T-cell (primary cell): Measurements from ENCODE around the gene CBFA2T3. TPM values are rescaled to one million over a fixed set of nuclear protein-coding genes. Genes with fewer than 3 reads are reported as not detected.

Experiments used
- ATAC-seq, 4 experiments: fragments of 200-7000 bp in 3 of 4; fragments of 150-1000 bp in 1 of 4; cut with Tn5 transposase; replicated peaks in 1 of 4; 1 replicate in 3 of 4; 2 replicates in 1 of 4; pipeline ENCODE4 v1.10.0; 2021; ENCODE audit warnings: moderate library complexity in 3 of 4, mild to moderate bottlenecking in 2 of 4, moderate number of reproducible peaks in 1 of 4
- CTCF ChIA-PET, 2 donors: fragments of 300-600 bp; sonication (Branson Sonifier 250); formaldehyde crosslinking; loops; one replicate each; lab custom pipeline; 2022; ENCODE audit warnings: antibody characterized with exemption in 2 of 2; lab: Charles Lee
- POLR2A ChIA-PET, 2 donors: fragments of 300-600 bp; sonication (Branson Sonifier 250); formaldehyde crosslinking; loops; one replicate each; lab custom pipeline; 2022; ENCODE audit warnings: antibody characterized with exemption in 2 of 2; lab: Charles Lee
- DNase-seq, 35 experiments: peaks; one replicate each; pipeline versions ENCODE4 v3.0.0 to v3.0.0-alpha.2; 2013 to 2023
- H3K27ac ChIP-seq: one replicate; pipeline ENCODE4 v1.5.1; 2013; ENCODE audit warnings: low read length
- H3K27me3 ChIP-seq, 2 experiments: replicated peaks in 1 of 2; 1 replicate in 1 of 2; 2 replicates in 1 of 2; pipeline versions ENCODE4 v1.6.1 to v1.7.0; 2013; ENCODE audit warnings: low read length in 1 of 2, mixed read lengths in 1 of 2; ENCODE audit not compliant: control insufficient read depth in 2 of 2, insufficient read depth in 2 of 2; ENCODE audit errors: extremely low read depth in 1 of 2
- H3K36me3 ChIP-seq, 2 donors: 1 replicate in 1 of 2; 2 replicates in 1 of 2; pipeline versions ENCODE4 v1.6.1 to v1.7.0; 2013; ENCODE audit warnings: low read length in 1 of 2; ENCODE audit not compliant: control insufficient read depth in 2 of 2, insufficient read depth in 1 of 2; ENCODE audit errors: extremely low read depth in 1 of 2
- H3K4me1 ChIP-seq, 2 experiments: 1 replicate in 1 of 2; 2 replicates in 1 of 2; pipeline versions ENCODE4 v1.6.1 to v1.7.0; 2013; ENCODE audit warnings: low read length in 2 of 2, mixed read lengths in 1 of 2; ENCODE audit not compliant: insufficient read depth in 2 of 2, control insufficient read depth in 1 of 2; ENCODE audit errors: extremely low read depth in 1 of 2
- H3K4me3 ChIP-seq, 2 donors: 1 replicate in 1 of 2; 2 replicates in 1 of 2; pipeline versions ENCODE4 v1.5.1 to v1.7.0; 2013; ENCODE audit warnings: mild to moderate bottlenecking in 2 of 2, low read length in 1 of 2, moderate library complexity in 1 of 2; ENCODE audit not compliant: control insufficient read depth in 1 of 2; ENCODE audit errors: extremely low read depth in 1 of 2
- H3K9me3 ChIP-seq: 2 replicates; pipeline ENCODE4 v1.7.0; 2013
- H3K27ac Mint-ChIP-seq, 2 donors: one replicate each; pipeline ENCODE4 v1.8.0; 2020 to 2021; ENCODE audit warnings: mild to moderate bottlenecking in 2 of 2, mixed read lengths in 2 of 2
- H3K27me3 Mint-ChIP-seq, 2 donors: one replicate each; pipeline ENCODE4 v1.8.0; 2021 to 2022; ENCODE audit warnings: mixed read lengths in 2 of 2
- H3K36me3 Mint-ChIP-seq: one replicate; pipeline ENCODE4 v1.8.0; 2021; ENCODE audit warnings: mixed read lengths
- H3K4me1 Mint-ChIP-seq, 3 donors: one replicate each; pipeline ENCODE4 v1.8.0; 2020 to 2022; ENCODE audit warnings: mixed read lengths in 3 of 3, mild to moderate bottlenecking in 1 of 3
- H3K4me3 Mint-ChIP-seq, 3 donors: one replicate each; pipeline ENCODE4 v1.8.0; 2020 to 2022; ENCODE audit warnings: mild to moderate bottlenecking in 3 of 3, mixed read lengths in 3 of 3, moderate library complexity in 3 of 3
- H3K9me3 Mint-ChIP-seq, 3 donors: one replicate each; pipeline ENCODE4 v1.8.0; 2020 to 2022; ENCODE audit warnings: mixed read lengths in 3 of 3
- WGBS: methylation state at CpG from one replicate; pipeline ENCODE4 v1.1.5; 2013; ENCODE audit warnings: missing lambda C conversion rate; ENCODE audit not compliant: insufficient coverage; 5-methylcytosine and 5-hydroxymethylcytosine counted together
- total RNA-seq, 35 experiments: library from RNA in 6 of 35; stranded (reverse) in 6 of 35; fragments of 120-200 nt in 1 of 35; gene quantifications; one replicate each; pipeline versions ENCODE4 v1.2.1 to v1.2.4 and lab custom pipeline; 2013 to 2026

The CBFA2T3 gene
- total RNA-seq, 5 donors from 2014 or later (not counting 1 experiment from before 2014, with no cell fraction given) = 2.0 to 4.0 (median 2.1) TPM

DNA sequence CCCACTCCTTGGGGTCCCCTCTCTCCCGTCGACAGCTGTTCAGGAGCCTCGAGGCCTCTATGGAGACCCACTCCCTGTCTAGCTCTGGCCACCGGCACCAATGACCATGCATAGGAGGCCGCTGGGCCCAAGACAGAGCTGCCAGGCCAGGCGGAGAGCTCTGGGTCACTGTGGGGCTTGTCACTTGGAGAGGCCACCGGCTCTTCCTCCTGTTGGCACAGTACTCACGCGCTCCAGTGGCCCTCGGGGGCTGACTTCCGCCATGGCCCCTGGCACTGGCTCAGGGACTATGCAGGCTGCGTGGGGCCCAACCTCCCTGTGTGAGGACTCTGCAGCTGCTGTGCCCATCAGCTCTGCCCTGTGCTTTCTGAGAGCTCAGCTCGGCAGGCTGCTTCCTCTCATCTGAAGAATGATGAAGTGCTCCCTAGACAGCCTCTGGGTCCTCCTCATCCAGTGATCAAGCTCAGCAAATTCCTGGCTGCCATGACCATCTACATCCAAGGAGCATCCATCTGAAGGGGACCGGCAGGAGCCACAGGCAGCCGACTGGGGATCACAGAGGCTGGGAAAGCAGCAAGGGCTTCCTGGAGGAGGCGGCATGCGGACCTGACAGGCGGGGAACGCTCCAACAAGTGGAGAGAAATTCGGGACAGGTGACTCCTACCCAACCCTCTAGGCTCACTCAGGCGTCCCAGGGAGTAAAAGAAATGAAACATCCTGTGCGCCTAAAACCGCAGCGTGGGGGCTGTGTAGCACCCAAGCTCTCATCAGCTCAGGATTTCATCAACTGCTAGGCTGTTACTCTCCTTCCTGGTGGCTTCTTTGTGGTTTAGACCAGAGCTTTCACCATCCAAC lies 137.0 kb downstream of the CBFA2T3 start:
- POLR2A ChIA-PET = no interaction called here
- Histone ChIP-seq H3K4me3 (no peak overlapping the region), H3K36me3 (peaks cover 0 to 26% of the 10 kb centered on the region in 2 donors), H3K27ac (no peak overlapping the region), H3K27me3 (no peaks in the 10 kb centered on the region), H3K9me3 (no peaks in the 10 kb centered on the region), H3K4me1 (no peaks in the 10 kb centered on the region)
- Mint-ChIP-seq H3K4me3 (no peak overlapping the region), H3K4me1 (no peaks in the 10 kb centered on the region), H3K9me3 (no peaks in the 10 kb centered on the region), H3K36me3 (peaks cover 4% of the 10 kb centered on the region), H3K27me3 (no peaks in the 10 kb centered on the region), H3K27ac (no peak overlapping the region)
- WGBS = 97% methylated on average over 16 of the region's 24 CpGs
- CTCF ChIA-PET = no interaction called here
- ATAC-seq (no peak), DNase-seq (no peak)

DNA sequence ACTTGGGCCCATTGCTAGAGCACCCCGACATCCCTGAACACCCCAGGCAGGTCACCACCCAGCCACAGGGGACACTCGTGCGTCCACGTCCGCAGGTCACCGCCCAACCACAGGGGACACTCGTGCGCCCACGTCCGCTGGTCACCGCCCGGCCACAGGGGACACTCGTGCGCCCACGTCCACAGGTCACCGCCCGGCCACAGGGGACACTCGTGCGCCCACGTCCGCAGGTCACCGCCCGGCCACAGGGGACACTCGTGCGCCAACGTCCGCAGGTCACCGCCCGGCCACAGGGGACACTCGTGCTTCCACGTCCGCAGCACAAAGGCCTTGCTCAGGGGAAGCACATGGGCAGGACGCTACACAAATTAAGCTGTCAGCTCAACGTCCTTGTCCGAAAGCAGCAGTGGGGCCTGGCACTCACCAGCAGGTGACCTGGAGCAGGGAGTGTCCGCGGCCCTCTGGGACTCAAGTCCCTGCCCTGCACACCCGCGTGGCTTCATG lies 137.9 kb downstream of the CBFA2T3 start:
- Histone ChIP-seq H3K4me3 (no peak overlapping the region), H3K9me3 (no peaks in the 10 kb centered on the region), H3K27me3 (no peaks in the 10 kb centered on the region), H3K27ac (no peak overlapping the region), H3K36me3 (peaks cover 0 to 28% of the 10 kb centered on the region in 2 donors), H3K4me1 (no peaks in the 10 kb centered on the region)
- Mint-ChIP-seq H3K27me3 (no peaks in the 10 kb centered on the region), H3K27ac (no peak overlapping the region), H3K36me3 (peaks cover 4% of the 10 kb centered on the region), H3K4me1 (no peaks in the 10 kb centered on the region), H3K4me3 (no peak overlapping the region), H3K9me3 (no peaks in the 10 kb centered on the region)
- DNase-seq = no peak
- CTCF ChIA-PET = interaction anchor here in 1 of 2 donors (0.7 kb wide), 1 partner anchor 345 kb away, joined by 3 read pairs; no protein-coding TSS in a partner anchor
- POLR2A ChIA-PET = no interaction called here
- 96% methylated on average over 34 of the region's 39 CpGs for WGBS
- ATAC-seq = no peak

DNA sequence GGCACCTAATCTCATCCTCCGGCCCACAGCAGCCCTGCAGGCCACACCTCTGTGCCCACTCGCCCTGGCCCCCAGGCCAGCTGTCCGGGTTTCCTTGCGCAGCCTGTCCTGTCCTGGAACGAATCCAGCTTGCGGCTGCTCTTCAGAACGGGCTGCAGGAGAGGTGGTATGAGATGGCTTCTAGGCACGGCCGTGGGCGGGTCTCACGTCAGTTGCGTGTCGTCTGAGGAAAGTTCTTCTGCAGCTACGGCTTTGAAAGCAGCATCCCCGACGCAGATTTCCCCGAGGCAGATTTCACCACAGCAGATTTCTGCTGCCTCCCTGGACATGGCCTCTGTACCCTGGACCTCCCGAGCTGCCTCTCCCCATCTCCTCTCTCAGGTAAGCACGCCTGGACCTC lies 138.4 kb downstream of the CBFA2T3 start:
- no peak for DNase-seq
- H3K36me3 ChIP-seq = peaks cover 0 to 28% of the 10 kb centered on the region in 2 donors
- no peaks in the 10 kb centered on the region for H3K27me3 ChIP-seq
- POLR2A ChIA-PET = no interaction called here
- no peak overlapping the region for H3K4me3 ChIP-seq
- H3K9me3 Mint-ChIP-seq = no peaks in the 10 kb centered on the region
- CTCF ChIA-PET = interaction anchor here in 1 of 2 donors (0.7 kb wide), 1 partner anchor 346 kb away, joined by 3 read pairs; no protein-coding TSS in a partner anchor
- no peak overlapping the region for H3K27ac Mint-ChIP-seq
- H3K4me1 Mint-ChIP-seq = no peaks in the 10 kb centered on the region
- 89% methylated on average over 14 of the region's 19 CpGs for WGBS
- no peak overlapping the region for H3K27ac ChIP-seq
- no peaks in the 10 kb centered on the region for H3K4me1 ChIP-seq
- H3K4me3 Mint-ChIP-seq = no peak overlapping the region
- H3K27me3 Mint-ChIP-seq = no peaks in the 10 kb centered on the region
- no peak for ATAC-seq
- H3K36me3 Mint-ChIP-seq = peaks cover 7% of the 10 kb centered on the region
- no peaks in the 10 kb centered on the region for H3K9me3 ChIP-seq

DNA sequence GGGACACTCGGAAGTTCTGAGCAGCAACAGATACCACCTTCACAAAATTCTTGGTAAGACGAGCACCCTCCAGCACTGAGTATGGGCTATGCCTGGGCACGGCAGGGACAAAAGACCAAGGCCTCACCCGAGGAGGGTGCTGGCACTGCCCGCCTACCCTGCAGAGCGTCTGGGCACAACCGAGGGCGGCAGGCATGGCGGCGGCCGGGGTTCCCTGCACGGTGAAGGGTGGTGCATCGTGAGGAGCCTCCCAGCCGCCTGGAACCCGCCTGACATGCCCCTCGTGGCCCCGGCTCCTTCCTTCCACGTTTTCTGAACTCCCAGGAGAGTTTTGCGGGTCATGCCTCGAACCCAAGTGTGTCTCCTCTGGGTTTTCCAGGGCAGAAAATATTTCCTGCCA lies 139.2 kb downstream of the CBFA2T3 start:
- CTCF ChIA-PET = no interaction called here
- no peaks in the 10 kb centered on the region for H3K27me3 ChIP-seq
- Mint-ChIP-seq H3K4me1 (no peaks in the 10 kb centered on the region), H3K27ac (no peak overlapping the region), H3K9me3 (no peaks in the 10 kb centered on the region), H3K4me3 (no peak overlapping the region), H3K27me3 (no peaks in the 10 kb centered on the region), H3K36me3 (peaks cover 7% of the 10 kb centered on the region)
- no peaks in the 10 kb centered on the region for H3K4me1 ChIP-seq
- WGBS = 90% methylated on average over 20 of the region's 20 CpGs
- no peaks in the 10 kb centered on the region for H3K9me3 ChIP-seq
- no peak for DNase-seq
- no peak overlapping the region for H3K4me3 ChIP-seq
- ATAC-seq = no peak
- peaks cover 0 to 28% of the 10 kb centered on the region in 2 donors for H3K36me3 ChIP-seq
- POLR2A ChIA-PET = no interaction called here
- no peak overlapping the region for H3K27ac ChIP-seq

DNA sequence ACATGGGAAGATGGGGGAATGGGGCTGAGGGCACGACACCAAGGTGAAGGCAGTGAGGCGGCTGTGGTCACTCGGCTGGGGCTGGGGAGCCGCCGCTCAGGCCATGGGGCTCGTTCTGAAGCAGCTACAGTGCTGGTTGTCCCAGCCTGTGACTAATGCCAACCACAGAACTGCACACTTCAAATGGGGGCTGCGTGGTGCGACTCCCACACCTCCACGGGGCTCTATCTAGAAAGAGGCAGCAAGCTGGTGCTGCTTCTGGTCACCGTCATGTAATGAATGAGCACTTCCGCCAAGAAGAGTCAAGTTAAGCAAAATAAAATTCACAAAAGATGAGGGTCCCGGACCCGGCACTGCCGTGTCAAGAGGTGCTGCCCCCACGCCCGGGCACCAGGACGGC lies 140.2 kb downstream of the CBFA2T3 start:
- Histone ChIP-seq H3K4me1 (no peaks in the 10 kb centered on the region), H3K27me3 (no peaks in the 10 kb centered on the region), H3K27ac (no peak overlapping the region), H3K9me3 (no peaks in the 10 kb centered on the region), H3K36me3 (peaks cover 0 to 26% of the 10 kb centered on the region in 2 donors), H3K4me3 (no peak overlapping the region)
- 79% methylated on average over 14 of the region's 17 CpGs for WGBS
- Mint-ChIP-seq H3K27me3 (no peaks in the 10 kb centered on the region), H3K36me3 (peaks cover 7% of the 10 kb centered on the region), H3K9me3 (no peaks in the 10 kb centered on the region), H3K4me1 (no peaks in the 10 kb centered on the region), H3K27ac (no peak overlapping the region), H3K4me3 (no peak overlapping the region)
- DNase-seq = no peak
- ChIA-PET CTCF (no interaction called here), POLR2A (no interaction called here)
- no peak for ATAC-seq

DNA sequence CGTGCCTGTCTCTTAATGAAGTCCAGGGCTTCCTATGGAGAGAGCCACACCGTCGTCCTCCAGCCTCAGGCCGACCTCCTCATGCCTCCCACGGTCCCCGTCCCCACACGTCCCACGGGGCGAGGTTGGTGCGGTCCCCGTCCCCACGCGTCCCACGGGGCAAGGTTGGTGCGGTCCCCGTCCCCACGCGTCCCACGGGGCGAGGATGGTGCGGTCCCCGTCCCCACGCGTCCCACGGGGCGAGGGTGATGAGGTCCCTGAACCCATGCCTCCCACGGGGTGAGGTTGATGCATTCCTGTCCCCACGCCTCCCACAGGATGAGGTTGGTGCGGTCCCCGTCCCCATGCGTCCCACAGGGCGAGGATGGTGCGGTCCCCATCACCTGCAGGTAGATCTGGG lies 141.2 kb downstream of the CBFA2T3 start:
- POLR2A ChIA-PET = no interaction called here
- H3K4me3 ChIP-seq = no peak overlapping the region
- H3K36me3 ChIP-seq = peaks cover 0 to 24% of the 10 kb centered on the region in 2 donors
- H3K27me3 ChIP-seq = no peaks in the 10 kb centered on the region
- Mint-ChIP-seq H3K4me3 (no peak overlapping the region), H3K36me3 (peaks cover 7% of the 10 kb centered on the region), H3K9me3 (no peaks in the 10 kb centered on the region), H3K27me3 (no peaks in the 10 kb centered on the region), H3K4me1 (no peaks in the 10 kb centered on the region), H3K27ac (no peak overlapping the region)
- ATAC-seq (no peak), DNase-seq (no peak)
- no peaks in the 10 kb centered on the region for H3K4me1 ChIP-seq
- H3K9me3 ChIP-seq = no peaks in the 10 kb centered on the region
- H3K27ac ChIP-seq = no peak overlapping the region
- CTCF ChIA-PET = no interaction called here
- 94% methylated on average over 28 of the region's 33 CpGs for WGBS
